GM12878 (cell line): ENCODE results near the gene TCF23. TPM values are rescaled to one million over a fixed set of nuclear protein-coding genes. Genes with fewer than 3 reads are reported as not detected.

Experiments used
- ATAC-seq: fragments of 200-7000 bp; cut with Tn5 transposase; 3 replicates; pipeline ENCODE4 v1.9.1; 2020; ENCODE audit warnings: mild to moderate bottlenecking, moderate library complexity
- BruUV-seq: library from RNA; stranded (reverse); fragments of 400-500 nt; replicated peaks from 2 replicates; lab custom pipeline; 2021; lab: Mats Ljungman, UMichigan
- CTCF ChIA-PET: fragments of 300-600 bp; sonication (Branson Sonifier 250); formaldehyde crosslinking; extraction: SDS; loops from one replicate; lab custom pipeline; 2021; ENCODE audit warnings: inconsistent platforms; lab: Yijun Ruan, JAX
- POLR2A ChIA-PET: fragments of 350-600 bp; formaldehyde crosslinking; extraction: SDS; loops from one replicate; lab custom pipeline; 2021; ENCODE audit warnings: inconsistent platforms; lab: Charles Lee
- RAD21 ChIA-PET: fragments of 300-600 bp; sonication (Branson Sonifier 250); formaldehyde crosslinking; loops from one replicate; lab custom pipeline; 2023; ENCODE audit warnings: antibody characterized with exemption; ENCODE audit not compliant: unreplicated experiment; lab: Charles Lee
- SMC1A ChIA-PET: fragments of 300-600 bp; sonication (Branson Sonifier 250); formaldehyde crosslinking; loops from one replicate; lab custom pipeline; 2023; ENCODE audit not compliant: unreplicated experiment, uncharacterized antibody; lab: Charles Lee
- DNase-seq: peaks from one replicate; pipeline ENCODE4 v3.0.0-alpha.2; 2011; ENCODE audit warnings: low read depth, low spot score
- FAIRE-seq: peaks from 3 replicates; lab custom pipeline; 2011; peaks lifted over from hg19 to GRCh38; lab: Jason Lieb, UNC
- H2AFZ ChIP-seq: 2 replicates; pipeline ENCODE4 v1.6.0; 2011; ENCODE audit warnings: low read depth, low read length, control low read depth; ENCODE audit not compliant: control insufficient read depth
- H3K27ac ChIP-seq: 2 replicates; pipeline ENCODE4 v1.5.1; 2011; ENCODE audit warnings: control low read depth; ENCODE audit not compliant: control insufficient read depth, insufficient read depth
- H3K27me3 ChIP-seq, 2 experiments: replicated peaks in 1 of 2; 2 replicates each; pipeline versions ENCODE4 v1.6.0 to v1.6.1; 2011; ENCODE audit warnings: low read length in 1 of 2; ENCODE audit not compliant: control insufficient read depth in 2 of 2, insufficient read depth in 2 of 2
- H3K36me3 ChIP-seq, 2 experiments: 2 replicates each; pipeline ENCODE4 v1.5.1; 2011; ENCODE audit warnings: low read length in 1 of 2; ENCODE audit not compliant: control insufficient read depth in 2 of 2, insufficient read depth in 2 of 2
- H3K4me1 ChIP-seq: 2 replicates; pipeline ENCODE4 v1.6.1; 2011; ENCODE audit warnings: mild to moderate bottlenecking, low read length, moderate library complexity, mixed read lengths; ENCODE audit not compliant: control insufficient read depth, insufficient read depth
- H3K4me2 ChIP-seq: 2 replicates; pipeline ENCODE4 v1.6.0; 2011; ENCODE audit warnings: control low read depth; ENCODE audit not compliant: control insufficient read depth, insufficient read depth
- H3K4me3 ChIP-seq: fragments of 200-600 bp; sonication (generic); 2 replicates; pipeline ENCODE4 v1.5.1; 2016
- H3K79me2 ChIP-seq: 2 replicates; pipeline ENCODE4 v1.6.0; 2011; ENCODE audit warnings: low read length; ENCODE audit not compliant: control insufficient read depth, insufficient read depth
- H3K9ac ChIP-seq: 2 replicates; pipeline ENCODE4 v1.8.0; 2011; ENCODE audit warnings: low read length, control low read depth, mixed read lengths; ENCODE audit not compliant: control insufficient read depth, insufficient read depth
- H3K9me3 ChIP-seq: replicated peaks from 3 replicates; pipeline ENCODE4 v1.5.1; 2011; ENCODE audit warnings: mild to moderate bottlenecking, low read length; ENCODE audit not compliant: control insufficient read depth, insufficient read depth
- H4K20me1 ChIP-seq: 2 replicates; pipeline ENCODE4 v1.6.0; 2011; ENCODE audit not compliant: control insufficient read depth, insufficient read depth
- ASH2L ChIP-seq: fragments of 300-600, 200-600 bp; sonication (generic); IDR thresholded peaks from 2 replicates; pipeline ENCODE4 v1.6.1; 2017; ENCODE audit warnings: low read depth, mild to moderate bottlenecking, borderline replicate concordance
- ETV6 ChIP-seq, 2 experiments: fragments of 450-650 bp in 1 of 2; IDR thresholded peaks in 1 of 2; conservative IDR thresholded peaks in 1 of 2; 2 replicates each; pipeline ENCODE4 v1.6.1; 2014; ENCODE audit warnings: antibody characterized with exemption in 1 of 2, borderline replicate concordance in 1 of 2, low read depth in 1 of 2, mild to moderate bottlenecking in 1 of 2, moderate library complexity in 1 of 2
- HDAC2 ChIP-seq: fragments of 200-600 bp; sonication (generic); IDR thresholded peaks from 2 replicates; pipeline ENCODE4 v1.6.1; 2017
- IRF5 ChIP-seq: fragments of 450-650 bp; IDR thresholded peaks from 2 replicates; pipeline ENCODE4 v1.6.1; 2017; ENCODE audit warnings: borderline replicate concordance
- KDM1A ChIP-seq: fragments of 200-600 bp; sonication (generic); IDR thresholded peaks from 2 replicates; pipeline ENCODE4 v1.6.1; 2016; ENCODE audit warnings: borderline replicate concordance
- KLF5 ChIP-seq: fragments of 450-650 bp; IDR thresholded peaks from 2 replicates; pipeline ENCODE4 v1.6.1; 2014; ENCODE audit warnings: mild to moderate bottlenecking; ENCODE audit not compliant: partially characterized antibody
- PBX3 ChIP-seq: IDR thresholded peaks from 2 replicates; pipeline ENCODE4 v1.6.1; 2011; ENCODE audit warnings: mild to moderate bottlenecking, low read depth, low read length, moderate library complexity; ENCODE audit not compliant: insufficient replicate concordance
- RAD21 ChIP-seq: IDR thresholded peaks from 2 replicates; pipeline ENCODE4 v1.6.1; 2011; ENCODE audit warnings: mild to moderate bottlenecking, low read depth, low read length, moderate library complexity; ENCODE audit not compliant: insufficient read depth
- SIX5 ChIP-seq: IDR thresholded peaks from 2 replicates; pipeline ENCODE4 v1.6.1; 2011; ENCODE audit warnings: mild to moderate bottlenecking, low read depth, low read length, moderate library complexity; ENCODE audit not compliant: severe bottlenecking
- TBL1XR1 ChIP-seq: IDR thresholded peaks from 2 replicates; pipeline ENCODE4 v1.6.1; 2012; ENCODE audit warnings: low read depth, low read length, improper control_type of control experiment
- WGBS: methylation state at CpG from one replicate; pipeline ENCODE4 v1.1.6; 2016; ENCODE audit warnings: low lambda C conversion rate; ENCODE audit not compliant: insufficient replicate concordance, insufficient coverage; ENCODE audit errors: missing lambda C conversion rate; 5-methylcytosine and 5-hydroxymethylcytosine counted together
- in situ Hi-C: fragments of 300-500 bp; cut with MboI; formaldehyde crosslinking; loops from 9 replicates; pipeline ENCODE4 v1.14.3; 2018; ENCODE audit warnings: mixed read lengths
- intact Hi-C: fragments of 100-400 bp; cut with micrococcal nuclease; formaldehyde crosslinking; loops from one replicate; pipeline ENCODE4 v1.14.2; 2022; ENCODE audit not compliant: unreplicated experiment
- polyA plus RNA-seq, 11 experiments: library from polyadenylated mRNA; depleted of rRNA in 4 of 11; unstranded in 6 of 11; stranded (reverse) in 5 of 11; fragments of >200 nt; fragmentation: Nextera tagmentation in 4 of 11; fragmentation: Illumina TruSeq in 1 of 11; extraction: Ambion mirVana in 4 of 11; extraction: Trizol in 1 of 11; gene quantifications; 1 replicate in 1 of 11; 2 replicates in 10 of 11; pipeline versions ENCODE4 v1.2.1 to v1.2.3, GENCODE V29; 2011 to 2016; ENCODE audit warnings: inconsistent platforms in 2 of 11, missing spikeins in 2 of 11, low read depth in 1 of 11
- total RNA-seq, 4 experiments: library from RNA; depleted of rRNA in 3 of 4; stranded (reverse); fragments of >200 nt in 3 of 4; fragmentation: Illumina TruSeq in 1 of 4; extraction: Trizol in 1 of 4; gene quantifications; 2 replicates each; pipeline versions ENCODE4 v1.2.1 to v1.2.3, GENCODE V29; 2013 to 2021
- TF ChIP-seq, protein P1 (sequence below): fragments of 450-650 bp; IDR thresholded peaks from 2 replicates; pipeline ENCODE4 v1.6.1; 2016; ENCODE audit warnings: mild to moderate bottlenecking, moderate library complexity, borderline replicate concordance
- TF ChIP-seq, protein P2 (sequence below): fragments of 450-650 bp; IDR thresholded peaks from 2 replicates; pipeline ENCODE4 v1.6.1; 2018; ENCODE audit warnings: mild to moderate bottlenecking, low read depth, moderate library complexity; ENCODE audit not compliant: partially characterized antibody

TCF23 gene
- total and polyA plus RNA-seq, 10 of the 15 experiments (the other 5 are each of a cell fraction or from before 2014, with no cell fraction given), result not detected

DNA sequence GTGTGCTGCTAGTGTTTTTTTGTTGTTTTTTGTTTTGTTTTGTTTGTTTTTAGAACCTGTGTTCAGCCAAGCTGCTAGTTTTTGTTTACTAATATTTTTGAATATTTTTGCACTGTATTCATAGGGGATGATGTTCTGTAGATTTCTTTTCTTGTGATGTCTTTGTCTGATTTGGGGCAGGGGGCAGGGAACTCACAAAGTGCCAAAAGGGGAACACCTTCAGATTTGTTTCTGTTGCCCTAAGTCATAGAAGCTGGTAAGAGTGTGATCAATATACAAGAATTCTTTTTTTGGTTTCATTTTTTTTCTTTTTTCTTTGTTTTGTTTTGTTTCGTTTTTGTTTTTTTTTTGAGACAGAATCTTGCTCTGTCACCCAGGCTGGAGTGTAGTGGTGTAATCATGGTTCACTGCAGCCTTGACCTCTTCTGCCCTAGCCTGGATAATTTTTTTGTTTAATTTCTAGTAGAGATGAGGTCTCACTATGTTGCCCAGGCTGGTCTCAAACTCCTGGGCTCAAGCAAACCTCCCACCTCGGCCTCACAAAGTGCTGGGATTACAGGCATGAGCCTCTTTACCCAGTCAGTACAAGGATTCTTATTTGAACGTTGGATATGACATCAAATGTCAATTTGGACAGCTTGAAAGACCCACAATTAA, 30.7 kb downstream of the TCF23 start:
- H3K4me1 ChIP-seq, result peaks cover 6% of the 10 kb centered on the region; the same call in 1 of the 2 replicates
- H4K20me1 ChIP-seq, result no peaks in the 10 kb centered on the region
- H3K9me3 ChIP-seq, result no peaks in the 10 kb centered on the region
- no peak overlapping the region for H3K27ac ChIP-seq
- no peak overlapping the region; the same call in 1 of the 2 replicates for H3K9ac ChIP-seq
- FAIRE-seq, result no peak
- DNase-seq, result no peak
- H3K36me3 ChIP-seq, result no peaks in the 10 kb centered on the region
- CTCF ChIA-PET, result interaction anchor here (0.7 to 1.0 kb wide), 2 partner anchors 12 to 237 kb away, joined by 5 read pairs; no protein-coding TSS in a partner anchor
- H3K4me2 ChIP-seq, result no peak overlapping the region
- no peaks in the 10 kb centered on the region; a peak in 1 of 4 replicates for H3K27me3 ChIP-seq
- SMC1A ChIA-PET, result interaction anchor here (1.4 kb wide), 1 partner anchor 12 kb away, joined by 5 read pairs; no protein-coding TSS in a partner anchor
- intact Hi-C loops (loop anchor here (10.0 kb wide), 1 partner anchor 105 kb away; the partner anchor contains the start of gene TRIM54), in situ Hi-C loops (no loop called here)
- peak overlapping the region; percentile 34; the same call in 1 of the 2 replicates for H2AFZ ChIP-seq
- H3K79me2 ChIP-seq, result no peaks in the 10 kb centered on the region
- ATAC-seq, result no peak
- RAD21 ChIA-PET, result interaction anchor here (1.1 to 1.3 kb wide), 2 partner anchors 12 to 46 kb away, joined by 3 to 7 read pairs; no protein-coding TSS in a partner anchor
- WGBS, result 11% methylated on average over 3 of the region's 3 CpGs
- no TSS peak for BruUV-seq
- POLR2A ChIA-PET, result no interaction called here
- H3K4me3 ChIP-seq, result no peak overlapping the region
- TF ChIP-seq KDM1A (no peak), HDAC2 (no peak), PBX3 (no peak), TBL1XR1 (no peak), IRF5 (no peak), SIX5 (no peak), KLF5 (no peak), ETV6 (conservative IDR thresholded peaks at IDR 0.05 in 1 of 2, IDR thresholded peaks at IDR 0.05 in 1 of 2; ENCODE audit: borderline replicate concordance in 1 of 2, low read depth in 1 of 2) (no peak), ASH2L (no peak), RAD21 (no peak)
- TF ChIP-seq, protein P1, sequence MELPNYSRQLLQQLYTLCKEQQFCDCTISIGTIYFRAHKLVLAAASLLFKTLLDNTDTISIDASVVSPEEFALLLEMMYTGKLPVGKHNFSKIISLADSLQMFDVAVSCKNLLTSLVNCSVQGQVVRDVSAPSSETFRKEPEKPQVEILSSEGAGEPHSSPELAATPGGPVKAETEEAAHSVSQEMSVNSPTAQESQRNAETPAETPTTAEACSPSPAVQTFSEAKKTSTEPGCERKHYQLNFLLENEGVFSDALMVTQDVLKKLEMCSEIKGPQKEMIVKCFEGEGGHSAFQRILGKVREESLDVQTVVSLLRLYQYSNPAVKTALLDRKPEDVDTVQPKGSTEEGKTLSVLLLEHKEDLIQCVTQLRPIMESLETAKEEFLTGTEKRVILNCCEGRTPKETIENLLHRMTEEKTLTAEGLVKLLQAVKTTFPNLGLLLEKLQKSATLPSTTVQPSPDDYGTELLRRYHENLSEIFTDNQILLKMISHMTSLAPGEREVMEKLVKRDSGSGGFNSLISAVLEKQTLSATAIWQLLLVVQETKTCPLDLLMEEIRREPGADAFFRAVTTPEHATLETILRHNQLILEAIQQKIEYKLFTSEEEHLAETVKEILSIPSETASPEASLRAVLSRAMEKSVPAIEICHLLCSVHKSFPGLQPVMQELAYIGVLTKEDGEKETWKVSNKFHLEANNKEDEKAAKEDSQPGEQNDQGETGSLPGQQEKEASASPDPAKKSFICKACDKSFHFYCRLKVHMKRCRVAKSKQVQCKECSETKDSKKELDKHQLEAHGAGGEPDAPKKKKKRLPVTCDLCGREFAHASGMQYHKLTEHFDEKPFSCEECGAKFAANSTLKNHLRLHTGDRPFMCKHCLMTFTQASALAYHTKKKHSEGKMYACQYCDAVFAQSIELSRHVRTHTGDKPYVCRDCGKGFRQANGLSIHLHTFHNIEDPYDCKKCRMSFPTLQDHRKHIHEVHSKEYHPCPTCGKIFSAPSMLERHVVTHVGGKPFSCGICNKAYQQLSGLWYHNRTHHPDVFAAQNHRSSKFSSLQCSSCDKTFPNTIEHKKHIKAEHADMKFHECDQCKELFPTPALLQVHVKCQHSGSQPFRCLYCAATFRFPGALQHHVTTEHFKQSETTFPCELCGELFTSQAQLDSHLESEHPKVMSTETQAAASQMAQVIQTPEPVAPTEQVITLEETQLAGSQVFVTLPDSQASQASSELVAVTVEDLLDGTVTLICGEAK, result no peak
- TF ChIP-seq, protein P2, sequence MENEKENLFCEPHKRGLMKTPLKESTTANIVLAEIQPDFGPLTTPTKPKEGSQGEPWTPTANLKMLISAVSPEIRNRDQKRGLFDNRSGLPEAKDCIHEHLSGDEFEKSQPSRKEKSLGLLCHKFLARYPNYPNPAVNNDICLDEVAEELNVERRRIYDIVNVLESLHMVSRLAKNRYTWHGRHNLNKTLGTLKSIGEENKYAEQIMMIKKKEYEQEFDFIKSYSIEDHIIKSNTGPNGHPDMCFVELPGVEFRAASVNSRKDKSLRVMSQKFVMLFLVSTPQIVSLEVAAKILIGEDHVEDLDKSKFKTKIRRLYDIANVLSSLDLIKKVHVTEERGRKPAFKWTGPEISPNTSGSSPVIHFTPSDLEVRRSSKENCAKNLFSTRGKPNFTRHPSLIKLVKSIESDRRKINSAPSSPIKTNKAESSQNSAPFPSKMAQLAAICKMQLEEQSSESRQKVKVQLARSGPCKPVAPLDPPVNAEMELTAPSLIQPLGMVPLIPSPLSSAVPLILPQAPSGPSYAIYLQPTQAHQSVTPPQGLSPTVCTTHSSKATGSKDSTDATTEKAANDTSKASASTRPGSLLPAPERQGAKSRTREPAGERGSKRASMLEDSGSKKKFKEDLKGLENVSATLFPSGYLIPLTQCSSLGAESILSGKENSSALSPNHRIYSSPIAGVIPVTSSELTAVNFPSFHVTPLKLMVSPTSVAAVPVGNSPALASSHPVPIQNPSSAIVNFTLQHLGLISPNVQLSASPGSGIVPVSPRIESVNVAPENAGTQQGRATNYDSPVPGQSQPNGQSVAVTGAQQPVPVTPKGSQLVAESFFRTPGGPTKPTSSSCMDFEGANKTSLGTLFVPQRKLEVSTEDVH, result no peak
